K562 (cell line): ENCODE measurements around the gene SPAG7. TPM values are rescaled to one million over a fixed set of nuclear protein-coding genes. Genes with fewer than 3 reads are reported as not detected.
A peak's percentile ranks its signal among the peaks of the same experiment; 100 is the strongest.

Source experiments
- CREB1 ChIP-seq, 2 experiments: sonication (generic) in 1 of 2; formaldehyde crosslinking in 1 of 2; IDR thresholded peaks; 2 replicates each; pipeline versions ENCODE4 v1.6.1 to v1.8.0; 2012 to 2022; ENCODE audit warnings: inconsistent platforms in 1 of 2, mild to moderate bottlenecking in 1 of 2, missing genetic modification reagents in 1 of 2, moderate library complexity in 1 of 2
- DACH1 ChIP-seq: fragments of 450-650 bp; IDR thresholded peaks from 2 replicates; pipeline ENCODE4 v1.6.1; 2018; ENCODE audit not compliant: partially characterized antibody
- NCOA4 ChIP-seq: fragments of 450-650 bp; IDR thresholded peaks from 2 replicates; pipeline ENCODE4 v1.6.1; 2018; ENCODE audit warnings: mild to moderate bottlenecking; ENCODE audit not compliant: partially characterized antibody
- PML ChIP-seq: IDR thresholded peaks from 2 replicates; pipeline ENCODE4 v1.6.1; 2012; ENCODE audit warnings: low read length, inconsistent platforms
- RBM14 ChIP-seq: fragments of 200-400 bp; formaldehyde crosslinking; IDR thresholded peaks from 2 replicates; pipeline ENCODE4 v1.6.1; 2018; ENCODE audit warnings: low read depth, mild to moderate bottlenecking, low read length, moderate library complexity, borderline replicate concordance; ENCODE audit not compliant: insufficient read depth
- SIN3A ChIP-seq, 2 experiments: fragments of 150-350 bp in 1 of 2; IDR thresholded peaks; 2 replicates each; pipeline ENCODE4 v1.6.1; 2011 to 2016; ENCODE audit warnings: borderline replicate concordance in 2 of 2, low read depth in 2 of 2, low read length in 2 of 2, mild to moderate bottlenecking in 2 of 2, moderate library complexity in 2 of 2; ENCODE audit not compliant: control insufficient read depth in 1 of 2
- SUPT5H ChIP-seq: fragments of 450-650 bp; IDR thresholded peaks from 2 replicates; pipeline ENCODE4 v1.6.1; 2016
- ZC3H11A ChIP-seq: IDR thresholded peaks from 2 replicates; pipeline ENCODE4 v1.6.1; 2012; ENCODE audit warnings: low read depth, low read length, improper control_type of control experiment
- ZNF146 ChIP-seq: IDR thresholded peaks from one replicate; pipeline ENCODE4 v1.6.1; 2018; ENCODE audit warnings: missing compliant biosample characterization; ENCODE audit not compliant: unreplicated experiment
- ZNF311 ChIP-seq: fragments of 250-450 bp; sonication (Bioruptor Pico); IDR thresholded peaks from 2 replicates; pipeline ENCODE4 v1.4.0; 2020; ENCODE audit warnings: mild to moderate bottlenecking, moderate library complexity
- ZNF586 ChIP-seq: fragments of 450-650 bp; formaldehyde crosslinking; conservative IDR thresholded peaks from 2 replicates; pipeline ENCODE4 v1.4.0; 2020; ENCODE audit warnings: mild to moderate bottlenecking, moderate library complexity
- polyA plus RNA-seq, 8 experiments: library from polyadenylated mRNA; depleted of rRNA in 4 of 8; stranded (reverse) in 5 of 8; unstranded in 3 of 8; fragments of >200 nt; fragmentation: Nextera tagmentation in 2 of 8; fragmentation: Illumina TruSeq in 1 of 8; extraction: Ambion mirVana in 2 of 8; extraction: Trizol in 1 of 8; gene quantifications; 2 replicates each; pipeline versions ENCODE4 v1.2.1 to v1.2.3, GENCODE V29; 2011 to 2014; ENCODE audit warnings: inconsistent platforms in 1 of 8, missing spikeins in 1 of 8
- total RNA-seq, 7 experiments: library from RNA; depleted of rRNA in 6 of 7; stranded (reverse); fragments of >200 nt in 6 of 7; fragmentation: Illumina TruSeq in 2 of 7; extraction: Trizol in 2 of 7; gene quantifications; 2 replicates each; pipeline versions ENCODE4 v1.2.1 to v1.2.3, GENCODE V29; 2011 to 2021; ENCODE audit warnings: low replicate concordance in 1 of 7
- TF ChIP-seq, protein P1 (sequence below): sonication (generic); formaldehyde crosslinking; IDR thresholded peaks from 2 replicates; pipeline ENCODE4 v1.4.0; 2020; ENCODE audit warnings: mild to moderate bottlenecking, missing genetic modification reagents
- TF ChIP-seq, protein P2 (sequence below): fragments of 450-650 bp; conservative IDR thresholded peaks from 2 replicates; pipeline ENCODE4 v1.6.1; 2016; ENCODE audit warnings: missing genetic modification characterization, low read depth, mild to moderate bottlenecking, control low read depth, missing compliant biosample characterization
- TF ChIP-seq, protein P3 (sequence below): fragments of 450-650 bp; formaldehyde crosslinking; conservative IDR thresholded peaks from 2 replicates; pipeline ENCODE4 v1.4.0; 2022; ENCODE audit warnings: mild to moderate bottlenecking, missing genetic modification characterization
- TF ChIP-seq, protein P4 (sequence below): sonication (generic); formaldehyde crosslinking; IDR thresholded peaks from 2 replicates; pipeline ENCODE4 v1.8.0; 2022; ENCODE audit warnings: mild to moderate bottlenecking, missing genetic modification reagents
- TF ChIP-seq, protein P5 (sequence below): fragments of 450-650 bp; IDR thresholded peaks from 2 replicates; pipeline ENCODE4 v1.7.1; 2018; ENCODE audit warnings: mild to moderate bottlenecking, low read depth; ENCODE audit not compliant: partially characterized antibody

Gene SPAG7
- total and polyA plus RNA-seq, 9 of the 15 experiments (the other 6 are each of a cell fraction or from before 2014, with no cell fraction given), result 5.6 to 53.5 (median 36.3) TPM

DNA sequence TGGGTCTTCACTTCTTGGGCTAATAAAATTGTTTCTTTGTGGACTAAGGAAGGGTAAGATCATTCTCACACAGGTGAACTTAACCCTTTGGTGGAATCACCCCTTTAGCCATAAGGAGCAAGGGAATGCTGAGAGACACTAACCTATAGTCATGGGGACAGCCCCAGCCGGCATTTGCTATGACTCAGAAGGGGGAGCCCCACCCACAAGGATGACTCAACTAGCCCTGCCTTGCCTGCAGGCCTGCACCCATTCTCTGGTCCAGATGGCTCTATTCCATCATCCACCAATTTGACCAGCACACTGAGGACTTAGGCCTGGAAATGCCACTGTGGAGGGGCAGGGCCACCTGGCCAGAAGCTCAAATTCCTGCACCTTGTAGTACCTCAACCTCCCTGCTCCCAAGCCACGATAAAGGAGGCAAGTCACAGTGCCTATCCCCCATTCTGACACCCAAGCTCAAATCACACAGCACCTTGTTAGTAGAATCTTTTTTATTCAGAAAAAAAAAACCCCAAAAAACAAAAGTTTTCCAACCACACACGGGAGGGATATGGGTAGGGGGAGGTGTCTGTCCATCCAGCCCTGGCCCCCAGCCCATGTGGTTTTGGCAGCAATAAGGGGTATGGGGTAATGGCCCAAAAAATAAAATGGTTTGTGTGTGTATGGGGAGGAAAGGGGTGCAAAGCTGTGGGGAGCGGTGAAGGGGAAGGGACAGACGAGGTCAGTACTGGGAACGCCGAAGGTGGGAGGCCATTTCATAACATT is 22.3 kb downstream of the SPAG7 start (continued):
- TF ChIP-seq, protein P1, sequence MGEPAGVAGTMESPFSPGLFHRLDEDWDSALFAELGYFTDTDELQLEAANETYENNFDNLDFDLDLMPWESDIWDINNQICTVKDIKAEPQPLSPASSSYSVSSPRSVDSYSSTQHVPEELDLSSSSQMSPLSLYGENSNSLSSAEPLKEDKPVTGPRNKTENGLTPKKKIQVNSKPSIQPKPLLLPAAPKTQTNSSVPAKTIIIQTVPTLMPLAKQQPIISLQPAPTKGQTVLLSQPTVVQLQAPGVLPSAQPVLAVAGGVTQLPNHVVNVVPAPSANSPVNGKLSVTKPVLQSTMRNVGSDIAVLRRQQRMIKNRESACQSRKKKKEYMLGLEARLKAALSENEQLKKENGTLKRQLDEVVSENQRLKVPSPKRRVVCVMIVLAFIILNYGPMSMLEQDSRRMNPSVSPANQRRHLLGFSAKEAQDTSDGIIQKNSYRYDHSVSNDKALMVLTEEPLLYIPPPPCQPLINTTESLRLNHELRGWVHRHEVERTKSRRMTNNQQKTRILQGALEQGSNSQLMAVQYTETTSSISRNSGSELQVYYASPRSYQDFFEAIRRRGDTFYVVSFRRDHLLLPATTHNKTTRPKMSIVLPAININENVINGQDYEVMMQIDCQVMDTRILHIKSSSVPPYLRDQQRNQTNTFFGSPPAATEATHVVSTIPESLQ (CRISPR knock-in tag), result no peak
- peak; percentile 22; the same call in 1 of the 2 replicates for TF ChIP-seq CREB1 (IDR thresholded peaks at IDR 0.05)
- no peak for TF ChIP-seq CREB1 (CRISPR knock-in tag; IDR thresholded peaks at IDR 0.05)
- TF ChIP-seq, protein P2, sequence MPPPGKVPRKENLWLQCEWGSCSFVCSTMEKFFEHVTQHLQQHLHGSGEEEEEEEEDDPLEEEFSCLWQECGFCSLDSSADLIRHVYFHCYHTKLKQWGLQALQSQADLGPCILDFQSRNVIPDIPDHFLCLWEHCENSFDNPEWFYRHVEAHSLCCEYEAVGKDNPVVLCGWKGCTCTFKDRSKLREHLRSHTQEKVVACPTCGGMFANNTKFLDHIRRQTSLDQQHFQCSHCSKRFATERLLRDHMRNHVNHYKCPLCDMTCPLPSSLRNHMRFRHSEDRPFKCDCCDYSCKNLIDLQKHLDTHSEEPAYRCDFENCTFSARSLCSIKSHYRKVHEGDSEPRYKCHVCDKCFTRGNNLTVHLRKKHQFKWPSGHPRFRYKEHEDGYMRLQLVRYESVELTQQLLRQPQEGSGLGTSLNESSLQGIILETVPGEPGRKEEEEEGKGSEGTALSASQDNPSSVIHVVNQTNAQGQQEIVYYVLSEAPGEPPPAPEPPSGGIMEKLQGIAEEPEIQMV (tag), result no peak
- TF ChIP-seq PML, result 0 out of 2 replicates have a peak, but pooled peaks have one; percentile 10
- TF ChIP-seq DACH1, result no peak
- TF ChIP-seq ZNF586 (CRISPR knock-in tag), result peak; percentile 11; the same call in 1 of the 2 replicates
- TF ChIP-seq RBM14, result no peak
- TF ChIP-seq SIN3A (IDR thresholded peaks at IDR 0.05; ENCODE audit: borderline replicate concordance in 2 of 2, control insufficient read depth in 1 of 2, low read depth in 2 of 2, low read length in 2 of 2), result peak in 1 of 2 experiments; percentile 56; a peak in 2 of 4 replicates
- TF ChIP-seq ZC3H11A, result no peak
- no peak for TF ChIP-seq NCOA4
- no peak for TF ChIP-seq ZNF311 (CRISPR knock-in tag)
- TF ChIP-seq, protein P3, sequence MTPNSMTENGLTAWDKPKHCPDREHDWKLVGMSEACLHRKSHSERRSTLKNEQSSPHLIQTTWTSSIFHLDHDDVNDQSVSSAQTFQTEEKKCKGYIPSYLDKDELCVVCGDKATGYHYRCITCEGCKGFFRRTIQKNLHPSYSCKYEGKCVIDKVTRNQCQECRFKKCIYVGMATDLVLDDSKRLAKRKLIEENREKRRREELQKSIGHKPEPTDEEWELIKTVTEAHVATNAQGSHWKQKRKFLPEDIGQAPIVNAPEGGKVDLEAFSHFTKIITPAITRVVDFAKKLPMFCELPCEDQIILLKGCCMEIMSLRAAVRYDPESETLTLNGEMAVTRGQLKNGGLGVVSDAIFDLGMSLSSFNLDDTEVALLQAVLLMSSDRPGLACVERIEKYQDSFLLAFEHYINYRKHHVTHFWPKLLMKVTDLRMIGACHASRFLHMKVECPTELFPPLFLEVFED (CRISPR knock-in tag), result peak; percentile 3; the same call in 1 of the 2 replicates
- peak; percentile 59 for TF ChIP-seq SUPT5H
- TF ChIP-seq, protein P4, sequence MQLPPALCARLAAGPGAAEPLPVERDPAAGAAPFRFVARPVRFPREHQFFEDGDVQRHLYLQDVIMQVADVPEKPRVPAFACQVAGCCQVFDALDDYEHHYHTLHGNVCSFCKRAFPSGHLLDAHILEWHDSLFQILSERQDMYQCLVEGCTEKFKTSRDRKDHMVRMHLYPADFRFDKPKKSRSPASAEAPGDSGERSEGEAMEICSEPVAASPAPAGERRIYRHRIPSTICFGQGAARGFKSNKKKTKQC (CRISPR knock-in tag), result no peak
- no peak for TF ChIP-seq ZNF146 (CRISPR knock-in tag)
- TF ChIP-seq, protein P5, sequence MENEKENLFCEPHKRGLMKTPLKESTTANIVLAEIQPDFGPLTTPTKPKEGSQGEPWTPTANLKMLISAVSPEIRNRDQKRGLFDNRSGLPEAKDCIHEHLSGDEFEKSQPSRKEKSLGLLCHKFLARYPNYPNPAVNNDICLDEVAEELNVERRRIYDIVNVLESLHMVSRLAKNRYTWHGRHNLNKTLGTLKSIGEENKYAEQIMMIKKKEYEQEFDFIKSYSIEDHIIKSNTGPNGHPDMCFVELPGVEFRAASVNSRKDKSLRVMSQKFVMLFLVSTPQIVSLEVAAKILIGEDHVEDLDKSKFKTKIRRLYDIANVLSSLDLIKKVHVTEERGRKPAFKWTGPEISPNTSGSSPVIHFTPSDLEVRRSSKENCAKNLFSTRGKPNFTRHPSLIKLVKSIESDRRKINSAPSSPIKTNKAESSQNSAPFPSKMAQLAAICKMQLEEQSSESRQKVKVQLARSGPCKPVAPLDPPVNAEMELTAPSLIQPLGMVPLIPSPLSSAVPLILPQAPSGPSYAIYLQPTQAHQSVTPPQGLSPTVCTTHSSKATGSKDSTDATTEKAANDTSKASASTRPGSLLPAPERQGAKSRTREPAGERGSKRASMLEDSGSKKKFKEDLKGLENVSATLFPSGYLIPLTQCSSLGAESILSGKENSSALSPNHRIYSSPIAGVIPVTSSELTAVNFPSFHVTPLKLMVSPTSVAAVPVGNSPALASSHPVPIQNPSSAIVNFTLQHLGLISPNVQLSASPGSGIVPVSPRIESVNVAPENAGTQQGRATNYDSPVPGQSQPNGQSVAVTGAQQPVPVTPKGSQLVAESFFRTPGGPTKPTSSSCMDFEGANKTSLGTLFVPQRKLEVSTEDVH, result no peak
